HepG2 (cell line): Measurements from ENCODE around the gene PGPEP1. TPM values are rescaled to one million over a fixed set of nuclear protein-coding genes. Genes with fewer than 3 reads are reported as not detected.

ENCODE experiments used
- KAT8 ChIP-seq: IDR thresholded peaks from 2 replicates; pipeline ENCODE4 v1.6.1; 2016; ENCODE audit warnings: missing genetic modification reagents, missing compliant biosample characterization
- KDM3A ChIP-seq: IDR thresholded peaks from 2 replicates; pipeline ENCODE4 v1.6.1; 2018; ENCODE audit warnings: low read depth, missing compliant biosample characterization
- NFKB2 ChIP-seq: sonication (generic); formaldehyde crosslinking; IDR thresholded peaks from 2 replicates; pipeline ENCODE4 v1.4.0; 2020; ENCODE audit warnings: missing genetic modification reagents, borderline replicate concordance
- ZNF136 ChIP-seq: sonication (generic); formaldehyde crosslinking; IDR thresholded peaks from 2 replicates; pipeline ENCODE4 v1.8.1; 2022; ENCODE audit warnings: low read depth, mild to moderate bottlenecking, moderate library complexity, missing genetic modification reagents
- ZNF451 ChIP-seq: sonication (generic); formaldehyde crosslinking; IDR thresholded peaks from 2 replicates; pipeline ENCODE4 v1.5.0; 2020; ENCODE audit warnings: mild to moderate bottlenecking, missing genetic modification reagents
- ZNF746 ChIP-seq: sonication (generic); formaldehyde crosslinking; IDR thresholded peaks from 2 replicates; pipeline ENCODE4 v1.8.0; 2022; ENCODE audit warnings: mild to moderate bottlenecking, missing genetic modification reagents
- polyA plus RNA-seq, 8 experiments: library from polyadenylated mRNA; depleted of rRNA in 3 of 8; stranded (reverse) in 7 of 8; unstranded in 1 of 8; fragments of >200 nt; fragmentation: Illumina TruSeq in 4 of 8; extraction: Trizol in 4 of 8; gene quantifications; 2 replicates each; pipeline versions ENCODE4 v1.2.1 to v1.2.3, GENCODE V29; 2011 to 2016; ENCODE audit warnings: low read depth in 4 of 8, missing spikeins in 1 of 8, mixed read lengths in 1 of 8; ENCODE audit not compliant: insufficient read depth in 1 of 8
- total RNA-seq, 5 experiments: library from RNA; depleted of rRNA; stranded (reverse); fragments of >200 nt; fragmentation: Illumina TruSeq; extraction: Trizol; gene quantifications; 2 replicates each; pipeline ENCODE4 v1.2.3, GENCODE V29; 2016; ENCODE audit warnings: low read depth in 1 of 5
- TF ChIP-seq, protein P1 (sequence below): conservative IDR thresholded peaks from 2 replicates; pipeline ENCODE4 v1.6.1; 2018; ENCODE audit warnings: missing genetic modification reagents
- TF ChIP-seq, protein P2 (sequence below): sonication (generic); formaldehyde crosslinking; IDR thresholded peaks from 2 replicates; pipeline ENCODE4 v1.4.0; 2020; ENCODE audit warnings: missing genetic modification reagents
- TF ChIP-seq, protein P3 (sequence below): sonication (generic); formaldehyde crosslinking; IDR thresholded peaks from 2 replicates; pipeline ENCODE4 v1.5.1; 2020; ENCODE audit warnings: mild to moderate bottlenecking, missing genetic modification reagents, moderate library complexity
- TF ChIP-seq, protein P4 (sequence below): sonication (generic); formaldehyde crosslinking; IDR thresholded peaks from 2 replicates; pipeline ENCODE4 v1.5.0; 2020; ENCODE audit warnings: mild to moderate bottlenecking, missing genetic modification reagents, borderline replicate concordance
- TF ChIP-seq, protein P5 (sequence below): sonication (generic); formaldehyde crosslinking; IDR thresholded peaks from 2 replicates; pipeline ENCODE4 v1.4.0; 2020; ENCODE audit warnings: missing genetic modification reagents
- TF ChIP-seq, protein P6 (sequence below): sonication (generic); formaldehyde crosslinking; IDR thresholded peaks from 2 replicates; pipeline ENCODE4 v1.4.0; 2020; ENCODE audit warnings: missing genetic modification reagents
- TF ChIP-seq, protein P7 (sequence below): sonication (generic); formaldehyde crosslinking; IDR thresholded peaks from 2 replicates; pipeline ENCODE4 v1.8.0; 2022; ENCODE audit warnings: missing genetic modification reagents, mild to moderate bottlenecking, inconsistent platforms, borderline replicate concordance

PGPEP1 gene
- total and polyA plus RNA-seq, 2 of the 13 experiments (the other 11 are each of a cell fraction or from before 2014, with no cell fraction given) = 53.1 to 56.6 TPM

DNA sequence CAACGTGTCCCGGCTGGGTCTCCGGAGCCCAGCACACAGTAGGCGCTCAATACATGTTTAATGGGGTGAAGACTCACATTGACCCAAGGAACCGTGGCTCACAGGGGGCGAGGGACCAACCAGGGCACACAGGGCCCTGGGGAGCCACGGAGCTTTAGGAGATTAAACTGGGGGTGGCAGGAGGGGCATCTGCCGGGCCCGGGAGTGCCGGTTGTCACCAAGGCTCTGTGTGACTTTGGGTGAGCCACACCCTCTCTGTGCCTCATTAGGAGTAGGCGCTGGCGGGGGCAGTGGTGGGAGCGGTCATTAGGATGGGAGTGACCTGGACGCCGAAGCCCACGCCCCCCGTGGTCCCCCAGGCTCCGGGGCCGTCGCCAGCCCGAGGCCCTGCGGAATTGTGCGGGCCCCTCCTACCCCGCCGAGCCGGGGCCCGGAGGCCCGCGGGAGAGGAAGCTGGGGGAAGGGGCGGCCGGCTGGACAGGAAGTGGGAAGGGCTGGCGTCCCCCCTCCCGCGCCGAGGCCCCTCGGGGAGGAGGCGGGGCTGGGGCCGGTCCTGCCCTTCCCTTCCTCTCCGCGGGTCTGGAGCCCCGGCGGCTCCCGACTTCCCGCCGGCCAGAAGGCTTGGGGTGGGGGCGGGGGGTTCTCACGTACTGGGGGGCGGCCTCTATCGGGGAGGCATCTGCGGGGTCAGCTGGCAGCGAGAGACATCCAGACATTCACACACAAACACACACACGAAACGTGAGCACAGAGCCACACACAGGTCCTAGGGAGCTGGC is 77.0 kb downstream of the PGPEP1 start (continued):
- TF ChIP-seq, protein P1, sequence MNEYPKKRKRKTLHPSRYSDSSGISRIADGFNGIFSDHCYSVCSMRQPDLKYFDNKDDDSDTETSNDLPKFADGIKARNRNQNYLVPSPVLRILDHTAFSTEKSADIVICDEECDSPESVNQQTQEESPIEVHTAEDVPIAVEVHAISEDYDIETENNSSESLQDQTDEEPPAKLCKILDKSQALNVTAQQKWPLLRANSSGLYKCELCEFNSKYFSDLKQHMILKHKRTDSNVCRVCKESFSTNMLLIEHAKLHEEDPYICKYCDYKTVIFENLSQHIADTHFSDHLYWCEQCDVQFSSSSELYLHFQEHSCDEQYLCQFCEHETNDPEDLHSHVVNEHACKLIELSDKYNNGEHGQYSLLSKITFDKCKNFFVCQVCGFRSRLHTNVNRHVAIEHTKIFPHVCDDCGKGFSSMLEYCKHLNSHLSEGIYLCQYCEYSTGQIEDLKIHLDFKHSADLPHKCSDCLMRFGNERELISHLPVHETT (CRISPR knock-in tag) = peak; percentile 95
- TF ChIP-seq, protein P2, sequence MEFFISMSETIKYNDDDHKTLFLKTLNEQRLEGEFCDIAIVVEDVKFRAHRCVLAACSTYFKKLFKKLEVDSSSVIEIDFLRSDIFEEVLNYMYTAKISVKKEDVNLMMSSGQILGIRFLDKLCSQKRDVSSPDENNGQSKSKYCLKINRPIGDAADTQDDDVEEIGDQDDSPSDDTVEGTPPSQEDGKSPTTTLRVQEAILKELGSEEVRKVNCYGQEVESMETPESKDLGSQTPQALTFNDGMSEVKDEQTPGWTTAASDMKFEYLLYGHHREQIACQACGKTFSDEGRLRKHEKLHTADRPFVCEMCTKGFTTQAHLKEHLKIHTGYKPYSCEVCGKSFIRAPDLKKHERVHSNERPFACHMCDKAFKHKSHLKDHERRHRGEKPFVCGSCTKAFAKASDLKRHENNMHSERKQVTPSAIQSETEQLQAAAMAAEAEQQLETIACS (CRISPR knock-in tag) = no peak
- TF ChIP-seq KAT8 (CRISPR knock-in tag) (peak; percentile 51), ZNF451 (CRISPR knock-in tag) (peak; percentile 63; the same call in 1 of the 2 replicates), ZNF746 (CRISPR knock-in tag) (peak; percentile 98), ZNF136 (CRISPR knock-in tag) (0 out of 2 replicates have a peak, but pooled peaks have one; percentile 17), NFKB2 (CRISPR knock-in tag) (peak; percentile 67; the same call in 1 of the 2 replicates), KDM3A (peak; percentile 50)
- TF ChIP-seq, protein P3, sequence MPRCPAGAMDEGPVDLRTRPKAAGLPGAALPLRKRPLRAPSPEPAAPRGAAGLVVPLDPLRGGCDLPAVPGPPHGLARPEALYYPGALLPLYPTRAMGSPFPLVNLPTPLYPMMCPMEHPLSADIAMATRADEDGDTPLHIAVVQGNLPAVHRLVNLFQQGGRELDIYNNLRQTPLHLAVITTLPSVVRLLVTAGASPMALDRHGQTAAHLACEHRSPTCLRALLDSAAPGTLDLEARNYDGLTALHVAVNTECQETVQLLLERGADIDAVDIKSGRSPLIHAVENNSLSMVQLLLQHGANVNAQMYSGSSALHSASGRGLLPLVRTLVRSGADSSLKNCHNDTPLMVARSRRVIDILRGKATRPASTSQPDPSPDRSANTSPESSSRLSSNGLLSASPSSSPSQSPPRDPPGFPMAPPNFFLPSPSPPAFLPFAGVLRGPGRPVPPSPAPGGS (CRISPR knock-in tag) = peak; percentile 72; the same call in 1 of the 2 replicates
- TF ChIP-seq, protein P4, sequence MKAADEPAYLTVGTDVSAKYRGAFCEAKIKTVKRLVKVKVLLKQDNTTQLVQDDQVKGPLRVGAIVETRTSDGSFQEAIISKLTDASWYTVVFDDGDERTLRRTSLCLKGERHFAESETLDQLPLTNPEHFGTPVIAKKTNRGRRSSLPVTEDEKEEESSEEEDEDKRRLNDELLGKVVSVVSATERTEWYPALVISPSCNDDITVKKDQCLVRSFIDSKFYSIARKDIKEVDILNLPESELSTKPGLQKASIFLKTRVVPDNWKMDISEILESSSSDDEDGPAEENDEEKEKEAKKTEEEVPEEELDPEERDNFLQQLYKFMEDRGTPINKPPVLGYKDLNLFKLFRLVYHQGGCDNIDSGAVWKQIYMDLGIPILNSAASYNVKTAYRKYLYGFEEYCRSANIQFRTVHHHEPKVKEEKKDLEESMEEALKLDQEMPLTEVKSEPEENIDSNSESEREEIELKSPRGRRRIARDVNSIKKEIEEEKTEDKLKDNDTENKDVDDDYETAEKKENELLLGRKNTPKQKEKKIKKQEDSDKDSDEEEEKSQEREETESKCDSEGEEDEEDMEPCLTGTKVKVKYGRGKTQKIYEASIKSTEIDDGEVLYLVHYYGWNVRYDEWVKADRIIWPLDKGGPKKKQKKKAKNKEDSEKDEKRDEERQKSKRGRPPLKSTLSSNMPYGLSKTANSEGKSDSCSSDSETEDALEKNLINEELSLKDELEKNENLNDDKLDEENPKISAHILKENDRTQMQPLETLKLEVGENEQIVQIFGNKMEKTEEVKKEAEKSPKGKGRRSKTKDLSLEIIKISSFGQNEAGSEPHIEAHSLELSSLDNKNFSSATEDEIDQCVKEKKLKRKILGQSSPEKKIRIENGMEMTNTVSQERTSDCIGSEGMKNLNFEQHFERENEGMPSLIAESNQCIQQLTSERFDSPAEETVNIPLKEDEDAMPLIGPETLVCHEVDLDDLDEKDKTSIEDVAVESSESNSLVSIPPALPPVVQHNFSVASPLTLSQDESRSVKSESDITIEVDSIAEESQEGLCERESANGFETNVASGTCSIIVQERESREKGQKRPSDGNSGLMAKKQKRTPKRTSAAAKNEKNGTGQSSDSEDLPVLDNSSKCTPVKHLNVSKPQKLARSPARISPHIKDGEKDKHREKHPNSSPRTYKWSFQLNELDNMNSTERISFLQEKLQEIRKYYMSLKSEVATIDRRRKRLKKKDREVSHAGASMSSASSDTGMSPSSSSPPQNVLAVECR = peak; percentile 68
- TF ChIP-seq, protein P5, sequence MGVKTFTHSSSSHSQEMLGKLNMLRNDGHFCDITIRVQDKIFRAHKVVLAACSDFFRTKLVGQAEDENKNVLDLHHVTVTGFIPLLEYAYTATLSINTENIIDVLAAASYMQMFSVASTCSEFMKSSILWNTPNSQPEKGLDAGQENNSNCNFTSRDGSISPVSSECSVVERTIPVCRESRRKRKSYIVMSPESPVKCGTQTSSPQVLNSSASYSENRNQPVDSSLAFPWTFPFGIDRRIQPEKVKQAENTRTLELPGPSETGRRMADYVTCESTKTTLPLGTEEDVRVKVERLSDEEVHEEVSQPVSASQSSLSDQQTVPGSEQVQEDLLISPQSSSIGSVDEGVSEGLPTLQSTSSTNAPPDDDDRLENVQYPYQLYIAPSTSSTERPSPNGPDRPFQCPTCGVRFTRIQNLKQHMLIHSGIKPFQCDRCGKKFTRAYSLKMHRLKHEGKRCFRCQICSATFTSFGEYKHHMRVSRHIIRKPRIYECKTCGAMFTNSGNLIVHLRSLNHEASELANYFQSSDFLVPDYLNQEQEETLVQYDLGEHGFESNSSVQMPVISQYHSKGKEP (CRISPR knock-in tag) = peak; percentile 24; the same call in 1 of the 2 replicates
- TF ChIP-seq, protein P6, sequence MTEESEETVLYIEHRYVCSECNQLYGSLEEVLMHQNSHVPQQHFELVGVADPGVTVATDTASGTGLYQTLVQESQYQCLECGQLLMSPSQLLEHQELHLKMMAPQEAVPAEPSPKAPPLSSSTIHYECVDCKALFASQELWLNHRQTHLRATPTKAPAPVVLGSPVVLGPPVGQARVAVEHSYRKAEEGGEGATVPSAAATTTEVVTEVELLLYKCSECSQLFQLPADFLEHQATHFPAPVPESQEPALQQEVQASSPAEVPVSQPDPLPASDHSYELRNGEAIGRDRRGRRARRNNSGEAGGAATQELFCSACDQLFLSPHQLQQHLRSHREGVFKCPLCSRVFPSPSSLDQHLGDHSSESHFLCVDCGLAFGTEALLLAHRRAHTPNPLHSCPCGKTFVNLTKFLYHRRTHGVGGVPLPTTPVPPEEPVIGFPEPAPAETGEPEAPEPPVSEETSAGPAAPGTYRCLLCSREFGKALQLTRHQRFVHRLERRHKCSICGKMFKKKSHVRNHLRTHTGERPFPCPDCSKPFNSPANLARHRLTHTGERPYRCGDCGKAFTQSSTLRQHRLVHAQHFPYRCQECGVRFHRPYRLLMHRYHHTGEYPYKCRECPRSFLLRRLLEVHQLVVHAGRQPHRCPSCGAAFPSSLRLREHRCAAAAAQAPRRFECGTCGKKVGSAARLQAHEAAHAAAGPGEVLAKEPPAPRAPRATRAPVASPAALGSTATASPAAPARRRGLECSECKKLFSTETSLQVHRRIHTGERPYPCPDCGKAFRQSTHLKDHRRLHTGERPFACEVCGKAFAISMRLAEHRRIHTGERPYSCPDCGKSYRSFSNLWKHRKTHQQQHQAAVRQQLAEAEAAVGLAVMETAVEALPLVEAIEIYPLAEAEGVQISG (CRISPR knock-in tag) = peak; percentile 55
- TF ChIP-seq, protein P7, sequence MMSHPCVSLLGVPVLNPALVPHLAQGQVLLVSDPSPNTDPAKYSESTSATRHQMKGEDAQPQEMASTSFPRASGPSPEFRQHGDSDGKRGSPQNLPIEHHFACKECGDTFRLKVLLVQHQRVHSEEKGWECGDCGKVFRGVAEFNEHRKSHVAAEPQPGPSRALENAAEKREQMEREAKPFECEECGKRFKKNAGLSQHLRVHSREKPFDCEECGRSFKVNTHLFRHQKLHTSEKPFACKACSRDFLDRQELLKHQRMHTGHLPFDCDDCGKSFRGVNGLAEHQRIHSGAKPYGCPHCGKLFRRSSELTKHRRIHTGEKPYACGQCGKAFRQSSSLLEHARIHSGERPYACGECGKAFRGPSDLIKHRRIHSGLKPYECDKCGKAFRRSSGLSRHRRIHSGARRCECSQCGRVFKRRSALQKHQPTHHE = no peak; the same call in 1 of the 2 replicates
